SU-DHL-6 (cell line): ENCODE data around the gene NUB1.

Experiments used
- H2AFZ ChIP-seq: fragments of 200-600 bp; sonication (generic); 2 replicates; pipeline ENCODE4 v1.6.1; 2014; ENCODE audit warnings: low read depth, mild to moderate bottlenecking, moderate library complexity, mixed read lengths, antibody characterized with exemption, low read length; ENCODE audit not compliant: severe bottlenecking
- H3F3A ChIP-seq: fragments of 200-600 bp; shearing (Covaris generic); 2 replicates; pipeline ENCODE4 v1.6.0; 2016; ENCODE audit warnings: antibody characterized with exemption, mild to moderate bottlenecking; ENCODE audit not compliant: insufficient read depth
- H3K27ac ChIP-seq: fragments of 200-600 bp; sonication (generic); 2 replicates; pipeline ENCODE4 v1.5.1; 2016; ENCODE audit warnings: low read depth, mild to moderate bottlenecking, low read length, moderate library complexity, mixed read lengths
- H3K27me3 ChIP-seq: fragments of 200-600 bp; sonication (generic), shearing (Covaris generic); 2 replicates; pipeline ENCODE4 v1.6.0; 2014; ENCODE audit warnings: mild to moderate bottlenecking, low read length
- H3K36me3 ChIP-seq: fragments of 200-600 bp; sonication (generic); 2 replicates; pipeline ENCODE4 v1.6.1; 2014; ENCODE audit warnings: mild to moderate bottlenecking, low read length, mixed read lengths
- H3K4me2 ChIP-seq: fragments of 300-600, 200-600 bp; shearing (Covaris generic), sonication (generic); 2 replicates; pipeline ENCODE4 v1.6.0; 2014; ENCODE audit warnings: low read length, low read depth, mild to moderate bottlenecking; ENCODE audit not compliant: poor library complexity, severe bottlenecking
- H3K4me3 ChIP-seq: fragments of 200-600 bp; sonication (generic); 2 replicates; pipeline ENCODE4 v1.5.1; 2014; ENCODE audit warnings: antibody characterized with exemption, low read length, mild to moderate bottlenecking, mixed read lengths; ENCODE audit not compliant: insufficient read depth, poor library complexity, severe bottlenecking
- H3K79me2 ChIP-seq: fragments of 200-600 bp; sonication (generic); 2 replicates; pipeline ENCODE4 v1.6.1; 2014; ENCODE audit warnings: mild to moderate bottlenecking, low read length, moderate library complexity; ENCODE audit not compliant: insufficient read depth
- H3K9ac ChIP-seq: fragments of 200-600 bp; sonication (generic); 2 replicates; pipeline ENCODE4 v1.7.0; 2014; ENCODE audit warnings: mild to moderate bottlenecking, low read length
- H3K9me2 ChIP-seq: fragments of 200-600 bp; sonication (generic); replicated peaks from 2 replicates; pipeline ENCODE4 v1.6.1; 2014; ENCODE audit warnings: low read length; ENCODE audit not compliant: insufficient read depth
- H3K9me3 ChIP-seq: fragments of 200-600 bp; sonication (generic); 2 replicates; pipeline ENCODE4 v1.6.1; 2014; ENCODE audit warnings: low read length, mixed read lengths; ENCODE audit not compliant: insufficient read depth
- H4K20me1 ChIP-seq: fragments of 200-600 bp; sonication (generic); 2 replicates; pipeline ENCODE4 v1.6.1; 2014; ENCODE audit warnings: low read depth, mild to moderate bottlenecking, antibody characterized with exemption, low read length, moderate library complexity, mixed read lengths
- CTCF ChIP-seq: fragments of 200-600 bp; sonication (generic); IDR thresholded peaks from one replicate; pipeline ENCODE4 v1.5.1; 2017; ENCODE audit warnings: antibody characterized with exemption, mild to moderate bottlenecking, low read length, moderate library complexity; ENCODE audit not compliant: insufficient read depth, poor library complexity, severe bottlenecking
- EZH2phosphoT487 ChIP-seq: fragments of 200-600 bp; sonication (generic), shearing (Covaris generic); conservative IDR thresholded peaks from 2 replicates; pipeline ENCODE4 v1.6.1; 2018; ENCODE audit warnings: mild to moderate bottlenecking, antibody characterized with exemption, low read length, moderate library complexity, mixed read lengths

Gene NUB1

GRCh38 chr7:151351027-151351426, 9.4 kb downstream of the NUB1 start:
- peak overlapping the region; percentile 91 for H2AFZ ChIP-seq
- no peaks in the 10 kb centered on the region for H3K27me3 ChIP-seq
- no peak for TF ChIP-seq EZH2phosphoT487
- TF ChIP-seq CTCF = peak; percentile 81
- peaks cover 27% of the 10 kb centered on the region for H3F3A ChIP-seq
- H3K9me2 ChIP-seq = no peaks in the 10 kb centered on the region
- H4K20me1 ChIP-seq = no peaks in the 10 kb centered on the region
- no peaks in the 10 kb centered on the region for H3K79me2 ChIP-seq
- H3K9ac ChIP-seq = peak overlapping the region; percentile 46
- H3K4me2 ChIP-seq = peak overlapping the region; percentile 66
- H3K36me3 ChIP-seq = no peaks in the 10 kb centered on the region
- peak overlapping the region; percentile 87 for H3K27ac ChIP-seq
- H3K4me3 ChIP-seq = peak overlapping the region; percentile 9
- no peaks in the 10 kb centered on the region for H3K9me3 ChIP-seq

GRCh38 chr7:151351967-151352366, 10.4 kb downstream of the NUB1 start:
- peak overlapping the region; percentile 91 for H2AFZ ChIP-seq
- H4K20me1 ChIP-seq = no peaks in the 10 kb centered on the region
- peak overlapping the region; percentile 87 for H3K27ac ChIP-seq
- H3K4me2 ChIP-seq = peak overlapping the region; percentile 66
- no peaks in the 10 kb centered on the region for H3K27me3 ChIP-seq
- peak overlapping the region; percentile 21 for H3K4me3 ChIP-seq
- no peaks in the 10 kb centered on the region for H3K36me3 ChIP-seq
- TF ChIP-seq CTCF (no peak), EZH2phosphoT487 (no peak)
- H3K9me3 ChIP-seq = no peaks in the 10 kb centered on the region
- H3K9ac ChIP-seq = peak overlapping the region; percentile 46
- peaks cover 22% of the 10 kb centered on the region for H3F3A ChIP-seq
- H3K79me2 ChIP-seq = no peaks in the 10 kb centered on the region
- H3K9me2 ChIP-seq = no peaks in the 10 kb centered on the region

- H3K4me2 ChIP-seq = peak overlapping the region; percentile 66
- H3F3A ChIP-seq = peaks cover 22% of the 10 kb centered on the region
- H3K9me2 ChIP-seq = no peaks in the 10 kb centered on the region
- peak overlapping the region; percentile 87 for H3K27ac ChIP-seq
- no peaks in the 10 kb centered on the region for H3K27me3 ChIP-seq
- peak overlapping the region; percentile 91 for H2AFZ ChIP-seq
- peak overlapping the region; percentile 21 for H3K4me3 ChIP-seq
- no peaks in the 10 kb centered on the region for H3K9me3 ChIP-seq
- no peaks in the 10 kb centered on the region for H4K20me1 ChIP-seq
- no peaks in the 10 kb centered on the region for H3K36me3 ChIP-seq
- no peak for TF ChIP-seq EZH2phosphoT487
- no peak for TF ChIP-seq CTCF
- H3K79me2 ChIP-seq = no peaks in the 10 kb centered on the region
- H3K9ac ChIP-seq = peak overlapping the region; percentile 46
These were observed 10.9 kb downstream of the NUB1 start for GRCh38 chr7:151352512-151352911.
